ENCODE measurements around the gene ZNF175. TPM values are rescaled to one million over a fixed set of nuclear protein-coding genes. Genes with fewer than 3 reads are reported as not detected.
A peak's percentile ranks its signal among the peaks of the same experiment; 100 is the strongest.

Gene ZNF175
- total and polyA plus RNA-seq, 9 of the 15 experiments (the other 6 are each of a cell fraction or from before 2014, with no cell fraction given), result 3.7 to 37.9 (median 14.0) TPM

- TF ChIP-seq MYNN (IDR thresholded peaks at IDR 0.05) (no peak), MYNN (CRISPR knock-in tag; IDR thresholded peaks at IDR 0.05) (no peak), TSHZ1 (CRISPR knock-in tag; IDR thresholded peaks at IDR 0.05) (peak; percentile 34; the same call in 1 of the 2 replicates), CBFA2T2 (conservative IDR thresholded peaks at IDR 0.05) (no peak), ZFP1 (CRISPR knock-in tag; IDR thresholded peaks at IDR 0.05) (no peak), CXXC5 (CRISPR knock-in tag; IDR thresholded peaks at IDR 0.05) (0 out of 2 replicates have a peak, but pooled peaks have one; percentile 64), PYGO2 (tag; IDR thresholded peaks at IDR 0.05) (no peak), ZNF146 (CRISPR knock-in tag; IDR thresholded peaks at IDR 0.05; ENCODE audit: unreplicated experiment) (no peak), ZNF398 (CRISPR knock-in tag; IDR thresholded peaks at IDR 0.05) (no peak), GATAD2A (IDR thresholded peaks at IDR 0.05) (no peak), ZZZ3 (IDR thresholded peaks at IDR 0.05) (no peak), HOMEZ (CRISPR knock-in tag; IDR thresholded peaks at IDR 0.05) (no peak), ZEB2 (IDR thresholded peaks at IDR 0.05) (no peak), SMARCA4 (IDR thresholded peaks at IDR 0.05) (no peak), TCF7 (IDR thresholded peaks at IDR 0.05; ENCODE audit: borderline replicate concordance) (no peak), NFXL1 (CRISPR knock-in tag; IDR thresholded peaks at IDR 0.05) (peak; percentile 55; the same call in 1 of the 2 replicates), ZNF609 (CRISPR knock-in tag; IDR thresholded peaks at IDR 0.05; ENCODE audit: borderline replicate concordance) (no peak), KAT7 (CRISPR knock-in tag; IDR thresholded peaks at IDR 0.05; ENCODE audit: borderline replicate concordance) (no peak), FOXP1 (CRISPR knock-in tag; IDR thresholded peaks at IDR 0.05) (no peak)
Measured at GRCh38 chr19:51546107-51546649, 24.9 kb upstream of the ZNF175 start (continued).

Measured in K562 (cell line).